SW 1271 (cell line): Measurements from ENCODE around the gene PNMA6F.
"Not testable (repeated sequence)": the region's sequence is repeated elsewhere in the genome, so short reads cannot be mapped to it uniquely, and the experiment has no call there.

Experiments used
- DNase-seq, 2 experiments: peaks; one replicate each; lab custom pipeline; 2025; lab: John Stamatoyannopoulos, UW

The PNMA6F gene

DNA sequence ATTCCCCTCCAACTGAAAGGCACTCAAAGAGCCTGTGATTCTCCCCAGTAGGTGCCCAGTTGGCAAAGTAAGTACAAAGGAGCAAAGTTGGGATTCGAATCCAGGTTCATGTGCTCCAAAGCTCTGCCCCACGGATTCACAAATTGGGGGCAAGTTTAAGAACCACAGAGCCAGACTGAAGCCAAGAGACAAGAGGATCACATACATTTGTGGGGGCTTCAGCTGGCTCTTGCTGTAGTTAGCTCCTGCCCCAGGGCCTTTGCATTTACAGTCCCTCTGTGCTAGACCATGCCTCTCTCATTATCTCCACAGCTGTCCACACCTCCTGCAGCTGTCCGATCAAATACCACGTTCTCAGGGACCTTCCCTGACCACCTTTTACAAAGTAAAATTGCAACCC, 18.8 kb downstream of the PNMA6F start:
- DNase-seq = no peak

- DNase-seq = no peak
Measured at GRCh38 chrX:153301746-153302145, 19.8 kb downstream of the PNMA6F start.

- no peak for DNase-seq
Measured at GRCh38 chrX:153299855-153300254, 21.7 kb downstream of the PNMA6F start.

- no peak for DNase-seq
Measured at GRCh38 chrX:153297376-153297775, 24.2 kb downstream of the PNMA6F start.

GRCh38 chrX:153293485-153294071, 28.0 kb downstream of the PNMA6F start:
- not testable (repeated sequence) for DNase-seq

- DNase-seq = not testable (repeated sequence)
Measured at GRCh38 chrX:153288807-153289206, 32.8 kb downstream of the PNMA6F start.

GRCh38 chrX:153285678-153286077, 35.9 kb downstream of the PNMA6F start:
- not testable (repeated sequence) for DNase-seq

- not testable (repeated sequence) for DNase-seq
Measured at GRCh38 chrX:153283982-153284381, 37.6 kb downstream of the PNMA6F start.

DNA sequence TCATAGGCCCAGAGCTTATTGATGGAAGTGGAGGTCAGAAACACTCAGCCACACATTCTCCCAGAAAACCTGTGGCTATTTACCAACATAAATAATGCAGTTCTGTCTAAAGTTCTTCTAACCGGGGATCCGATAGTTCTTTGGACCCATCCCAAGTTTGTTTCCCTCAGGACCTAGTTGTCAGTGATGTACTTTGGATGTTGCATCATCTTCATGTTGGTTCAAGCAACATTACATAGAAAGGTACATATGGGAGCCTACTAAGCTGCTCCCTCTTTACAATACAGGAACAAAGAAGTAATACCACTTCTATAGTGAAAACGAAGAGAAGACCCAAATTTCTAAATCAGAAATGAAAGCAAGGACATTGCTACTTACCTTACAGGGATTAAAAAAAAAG, 39.8 kb downstream of the PNMA6F start:
- not testable (repeated sequence) for DNase-seq

- DNase-seq = not testable (repeated sequence)
Measured at GRCh38 chrX:153279304-153279703, 42.3 kb downstream of the PNMA6F start.

GRCh38 chrX:153276049-153276448, 45.5 kb downstream of the PNMA6F start:
- not testable (repeated sequence) for DNase-seq

GRCh38 chrX:153275418-153275817, 46.1 kb downstream of the PNMA6F start:
- not testable (repeated sequence) for DNase-seq

DNA sequence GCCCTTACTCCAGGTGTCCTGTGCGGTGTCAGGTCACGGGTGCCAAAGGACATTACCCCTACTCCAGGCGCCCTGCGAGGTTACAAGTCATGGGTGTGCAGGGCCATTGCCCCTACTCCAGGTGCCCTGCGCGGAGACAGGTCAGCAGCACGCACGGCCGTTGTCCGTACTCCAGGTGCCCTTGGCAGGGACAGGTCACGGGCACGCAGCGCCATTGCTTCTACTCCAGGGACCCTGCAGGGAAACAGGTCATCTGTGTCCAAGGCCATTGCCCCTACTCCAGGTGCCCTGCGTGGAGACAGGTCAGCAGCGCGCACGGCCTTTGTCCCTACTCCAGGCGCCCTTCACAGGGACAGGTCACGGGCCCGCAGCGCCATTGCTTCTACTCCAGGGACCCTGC, 49.0 kb downstream of the PNMA6F start:
- DNase-seq = not testable (repeated sequence)

DNA sequence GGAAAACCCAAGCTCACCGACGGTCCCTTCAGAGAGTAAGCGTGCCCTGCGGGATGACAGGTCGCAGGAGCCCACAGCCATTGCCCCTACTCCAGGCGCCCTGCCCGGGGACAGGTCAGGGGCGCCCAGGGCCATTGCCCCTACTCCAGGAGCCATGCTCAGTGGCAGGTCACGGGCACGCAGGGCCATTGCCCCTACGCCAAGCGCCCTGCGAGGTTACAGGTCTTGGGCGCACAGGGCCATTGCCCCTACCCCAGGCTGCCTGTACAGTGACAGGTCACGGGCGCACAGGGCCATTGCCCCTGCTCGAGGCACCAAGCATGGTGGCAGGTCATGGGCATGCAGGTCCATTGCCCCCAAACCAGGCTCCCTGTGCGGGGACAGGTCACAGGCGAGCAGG, 49.5 kb downstream of the PNMA6F start:
- DNase-seq = not testable (repeated sequence)
